Retinal pigment epithelial cell (primary cell): ENCODE results near the gene TCERG1L.
"Not testable (repeated sequence)": the region's sequence is repeated elsewhere in the genome, so short reads cannot be mapped to it uniquely, and the experiment has no call there.

Experiments
- DNase-seq: peaks from one replicate; pipeline ENCODE4 v3.0.0-alpha.2; 2010; ENCODE audit warnings: low read depth
- H3K4me3 ChIP-seq: 2 replicates; pipeline ENCODE4 v1.5.1; 2011; ENCODE audit warnings: mild to moderate bottlenecking, low read length, control low read depth, moderate library complexity
- TF ChIP-seq, protein P1 (sequence below): conservative IDR thresholded peaks from 2 replicates; pipeline ENCODE4 v1.5.1; 2011; ENCODE audit warnings: low read depth, low read length, control low read depth, inconsistent platforms

Gene TCERG1L

GRCh38 chr10:131180740-131181415 is 130.6 kb downstream of the TCERG1L start:
- no peak for DNase-seq
- TF ChIP-seq, protein P1, sequence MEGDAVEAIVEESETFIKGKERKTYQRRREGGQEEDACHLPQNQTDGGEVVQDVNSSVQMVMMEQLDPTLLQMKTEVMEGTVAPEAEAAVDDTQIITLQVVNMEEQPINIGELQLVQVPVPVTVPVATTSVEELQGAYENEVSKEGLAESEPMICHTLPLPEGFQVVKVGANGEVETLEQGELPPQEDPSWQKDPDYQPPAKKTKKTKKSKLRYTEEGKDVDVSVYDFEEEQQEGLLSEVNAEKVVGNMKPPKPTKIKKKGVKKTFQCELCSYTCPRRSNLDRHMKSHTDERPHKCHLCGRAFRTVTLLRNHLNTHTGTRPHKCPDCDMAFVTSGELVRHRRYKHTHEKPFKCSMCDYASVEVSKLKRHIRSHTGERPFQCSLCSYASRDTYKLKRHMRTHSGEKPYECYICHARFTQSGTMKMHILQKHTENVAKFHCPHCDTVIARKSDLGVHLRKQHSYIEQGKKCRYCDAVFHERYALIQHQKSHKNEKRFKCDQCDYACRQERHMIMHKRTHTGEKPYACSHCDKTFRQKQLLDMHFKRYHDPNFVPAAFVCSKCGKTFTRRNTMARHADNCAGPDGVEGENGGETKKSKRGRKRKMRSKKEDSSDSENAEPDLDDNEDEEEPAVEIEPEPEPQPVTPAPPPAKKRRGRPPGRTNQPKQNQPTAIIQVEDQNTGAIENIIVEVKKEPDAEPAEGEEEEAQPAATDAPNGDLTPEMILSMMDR: no peak
- no peak overlapping the region for H3K4me3 ChIP-seq

DNA sequence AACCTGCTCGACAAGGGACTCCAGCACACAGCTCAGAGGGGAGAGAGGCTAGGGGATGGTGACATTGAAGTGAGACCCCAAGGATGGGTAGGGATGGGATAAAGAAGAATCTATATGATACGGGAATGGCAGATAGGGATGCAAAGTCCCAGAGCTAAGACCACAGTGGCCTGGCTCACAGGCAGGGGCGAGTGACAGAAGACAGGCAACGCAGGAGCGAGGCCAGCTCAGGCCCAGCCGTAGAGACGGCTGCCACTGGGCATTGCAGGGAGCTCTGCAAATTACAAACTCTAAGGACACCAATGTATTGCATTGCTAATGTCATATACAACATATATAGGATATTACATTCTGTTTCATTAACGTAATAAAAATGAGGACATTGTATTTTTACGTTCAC is 131.4 kb downstream of the TCERG1L start:
- H3K4me3 ChIP-seq: no peak overlapping the region
- TF ChIP-seq, protein P1: no peak
- no peak for DNase-seq

GRCh38 chr10:131179361-131179760 is 132.2 kb downstream of the TCERG1L start:
- no peak overlapping the region for H3K4me3 ChIP-seq
- TF ChIP-seq, protein P1: no peak
- no peak for DNase-seq

DNA sequence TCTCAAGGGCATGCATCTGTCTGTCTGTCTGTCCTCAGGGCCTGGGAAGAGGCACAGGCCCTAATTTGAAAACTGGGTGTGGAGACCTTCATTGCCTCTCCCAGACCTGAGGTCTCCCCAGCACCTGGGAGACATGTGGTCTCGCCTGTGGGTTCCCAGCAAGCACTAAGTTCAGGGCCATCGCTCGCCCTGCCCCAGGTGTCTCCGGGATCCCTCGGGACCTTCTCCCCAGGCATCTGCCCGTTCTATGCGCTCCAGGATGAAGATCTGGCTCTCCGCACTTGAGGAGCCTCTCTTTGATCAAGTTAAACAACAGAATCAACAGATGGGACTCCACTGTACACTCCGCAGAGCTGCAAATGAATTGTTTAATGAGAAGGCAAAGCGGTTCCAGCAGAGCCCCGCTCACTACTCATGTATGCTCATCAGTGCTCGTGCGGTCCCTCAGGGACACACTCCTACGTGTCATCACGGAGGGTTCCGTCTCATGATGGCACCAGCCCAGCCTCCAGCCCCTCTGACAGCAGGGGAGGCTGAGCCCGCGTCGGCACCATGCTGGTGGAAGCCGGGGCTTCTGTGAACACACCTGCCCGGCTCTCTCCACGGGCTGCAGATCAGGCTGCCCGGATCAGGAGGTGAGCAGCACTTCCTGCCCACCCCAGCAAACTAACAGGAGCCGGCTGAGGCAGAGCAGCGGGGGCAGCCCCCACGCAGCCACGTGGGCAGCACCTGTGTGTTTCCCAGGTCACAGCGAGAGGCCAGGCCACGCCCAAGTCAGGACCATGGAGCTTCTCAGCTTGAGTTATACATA is 132.8 kb downstream of the TCERG1L start:
- TF ChIP-seq, protein P1: no peak
- no peak for DNase-seq
- no peak overlapping the region for H3K4me3 ChIP-seq

GRCh38 chr10:131177431-131178327 is 133.8 kb downstream of the TCERG1L start:
- H3K4me3 ChIP-seq: no peak overlapping the region
- no peak for DNase-seq
- TF ChIP-seq, protein P1: no peak

- no peak overlapping the region for H3K4me3 ChIP-seq
- TF ChIP-seq, protein P1: no peak
- DNase-seq: no peak
Measured at GRCh38 chr10:131176907-131177306, 134.6 kb downstream of the TCERG1L start.

- H3K4me3 ChIP-seq, DNase-seq: not testable (repeated sequence)
Measured at GRCh38 chr10:131176324-131176723, 135.2 kb downstream of the TCERG1L start.
